ENCODE measurements around the gene RNASE9.
A peak's percentile ranks its signal among the peaks of the same experiment; 100 is the strongest.
"Not testable (repeated sequence)": the region's sequence is repeated elsewhere in the genome, so short reads cannot be mapped to it uniquely, and the experiment has no call there.

Gene RNASE9

DNA sequence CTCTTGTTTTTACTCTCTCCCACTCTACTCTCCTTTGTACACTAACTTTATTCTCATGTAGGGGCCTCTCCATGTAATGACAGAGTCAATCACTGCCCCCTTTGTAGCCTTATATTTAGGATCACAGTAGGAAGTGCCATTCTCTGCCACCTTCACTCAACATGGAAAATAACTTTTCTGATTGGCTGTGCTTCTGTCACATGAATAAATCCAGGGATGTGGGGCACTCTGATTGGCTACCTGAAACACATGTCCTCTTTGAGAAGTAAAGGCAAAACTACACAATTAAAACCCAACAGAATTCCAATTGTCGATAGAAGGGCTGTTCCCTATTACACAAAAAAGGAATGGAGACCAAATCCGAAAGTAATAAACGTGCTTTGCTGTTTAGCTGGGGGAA lies at the start of gene RNASE9:
RNASE9 (minus strand) TSS at position 87 of the 400 bp plus-strand sequence.
- DNase-seq (ENCODE audit: low read depth) = no peak

DNA sequence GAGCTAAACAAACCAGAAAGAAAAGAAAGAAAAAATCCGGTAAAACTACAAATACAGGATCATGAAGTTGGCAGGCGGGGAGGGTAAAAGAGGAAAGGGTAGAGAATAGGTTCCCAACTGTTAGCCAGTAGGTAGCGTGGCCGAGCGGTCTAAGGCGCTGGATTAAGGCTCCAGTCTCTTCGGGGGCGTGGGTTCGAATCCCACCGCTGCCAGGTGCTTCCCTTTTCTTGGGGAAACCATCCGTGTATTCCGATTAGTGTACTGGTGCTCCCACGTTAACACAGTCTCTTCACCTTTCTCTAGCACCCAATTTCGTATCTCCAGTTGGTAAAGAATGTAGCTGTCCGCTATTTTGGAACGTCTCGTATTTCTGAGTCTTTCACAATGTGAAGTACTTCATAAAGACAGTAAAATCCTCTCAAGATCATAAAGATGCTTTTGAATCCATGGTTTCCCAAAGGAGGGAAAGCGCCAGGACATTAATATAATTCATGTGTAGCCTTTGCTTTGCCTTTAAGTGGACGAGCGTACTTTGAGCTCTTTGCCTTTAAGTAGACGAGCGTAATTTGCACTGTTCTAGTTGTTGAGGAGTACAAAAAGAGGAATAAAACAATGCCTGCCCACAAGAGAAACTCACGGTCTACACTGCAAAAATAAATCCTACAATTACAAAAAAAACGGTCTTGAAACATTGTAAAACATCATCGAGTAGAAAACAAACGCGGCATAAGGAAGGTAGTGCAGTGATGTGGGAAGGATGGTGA lies 49.3 kb upstream of the RNASE9 start:
- DNase-seq (ENCODE audit: low read depth) = peak; percentile 52

DNA sequence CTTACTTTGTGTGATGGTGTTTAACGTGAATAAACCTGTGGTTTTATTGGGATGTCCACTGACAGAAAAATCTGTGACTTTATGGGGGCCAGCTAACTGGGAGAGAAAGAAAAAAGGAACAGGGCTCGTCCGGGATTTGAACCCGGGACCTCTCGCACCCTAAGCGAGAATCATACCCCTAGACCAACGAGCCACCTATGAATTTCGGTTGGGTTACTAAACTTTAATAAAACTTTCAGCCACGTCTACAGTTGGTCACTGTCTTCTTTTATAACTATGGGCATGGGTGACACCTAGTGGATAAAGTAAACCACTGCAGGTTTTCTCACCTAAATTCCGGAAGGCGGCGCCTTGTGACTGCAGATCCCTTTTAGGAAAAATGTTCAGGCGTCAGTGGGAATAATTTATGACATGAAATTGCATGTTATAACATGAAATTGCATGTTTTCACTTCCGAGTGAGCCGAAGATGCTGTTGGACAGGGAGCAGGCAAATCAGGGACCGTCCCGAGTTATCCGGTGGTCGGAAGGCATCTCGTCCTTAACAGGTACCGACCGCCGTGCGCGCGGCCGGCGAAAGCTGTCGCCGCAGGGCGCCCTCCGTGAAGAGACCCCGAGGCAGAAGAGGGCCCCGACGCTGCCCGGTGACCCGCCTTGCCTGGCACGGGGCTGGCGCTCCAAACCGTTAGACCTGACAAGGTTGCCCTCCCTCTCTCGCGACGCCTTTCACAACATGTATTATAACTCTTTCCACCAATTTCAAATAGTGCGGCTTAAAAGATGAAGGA lies 48.6 kb upstream of the RNASE9 start:
- DNase-seq (ENCODE audit: low read depth) = peak; percentile 43

DNA sequence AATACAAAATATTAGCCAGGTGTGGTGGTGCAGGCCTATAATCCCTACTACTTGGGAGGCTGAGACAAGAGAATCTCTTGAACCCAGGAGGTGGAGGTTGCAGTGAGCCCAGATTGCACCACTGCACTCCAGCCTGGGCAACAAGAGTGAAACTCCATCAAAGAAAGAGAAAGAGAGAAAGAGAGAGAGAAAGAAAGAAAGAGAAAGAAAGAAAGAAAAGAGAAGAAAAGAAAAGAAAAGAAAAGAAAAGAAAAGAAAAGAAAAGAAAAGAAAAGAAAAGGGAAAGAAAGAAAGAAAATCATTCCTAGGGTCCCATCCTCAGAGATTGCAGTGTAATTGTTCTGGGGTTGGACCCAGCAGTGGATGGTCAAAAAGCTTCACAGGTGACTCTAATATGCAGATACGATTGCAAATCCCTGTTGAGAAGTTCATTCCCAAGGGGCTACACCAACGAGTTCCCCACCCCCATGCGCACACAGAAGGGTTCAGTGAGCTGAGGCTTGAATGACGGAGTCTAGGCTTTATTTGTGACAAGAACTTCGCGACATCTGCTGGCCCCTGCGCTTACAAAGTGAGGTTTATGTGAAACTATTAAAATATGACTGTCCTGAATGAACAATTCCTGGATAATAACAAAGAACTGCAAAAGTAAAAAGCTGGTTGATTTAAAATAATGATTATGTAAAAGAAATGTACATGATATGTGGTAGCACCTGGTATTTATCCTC lies 47.7 kb upstream of the RNASE9 start:
- no peak for DNase-seq (ENCODE audit: low read depth)

DNA sequence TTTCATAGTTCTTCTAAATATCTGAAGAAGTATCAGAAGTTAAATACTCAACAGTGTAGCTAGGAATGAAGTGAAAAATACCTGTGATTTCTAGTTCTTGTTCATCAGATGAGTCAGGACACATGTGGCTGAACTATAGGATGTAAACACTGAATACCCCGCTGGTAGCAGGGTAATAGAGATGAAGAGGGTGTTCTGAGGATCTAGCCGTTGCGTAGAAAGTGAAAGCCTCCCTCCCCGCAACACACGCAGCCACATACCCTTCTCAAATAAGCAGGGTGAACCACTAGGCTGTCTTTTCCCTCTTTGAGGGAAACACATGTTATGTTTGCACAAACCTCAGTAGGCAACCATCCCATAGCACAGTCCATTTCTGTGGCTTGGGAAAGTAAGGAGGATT lies 46.8 kb upstream of the RNASE9 start:
- no peak for DNase-seq (ENCODE audit: low read depth)

DNA sequence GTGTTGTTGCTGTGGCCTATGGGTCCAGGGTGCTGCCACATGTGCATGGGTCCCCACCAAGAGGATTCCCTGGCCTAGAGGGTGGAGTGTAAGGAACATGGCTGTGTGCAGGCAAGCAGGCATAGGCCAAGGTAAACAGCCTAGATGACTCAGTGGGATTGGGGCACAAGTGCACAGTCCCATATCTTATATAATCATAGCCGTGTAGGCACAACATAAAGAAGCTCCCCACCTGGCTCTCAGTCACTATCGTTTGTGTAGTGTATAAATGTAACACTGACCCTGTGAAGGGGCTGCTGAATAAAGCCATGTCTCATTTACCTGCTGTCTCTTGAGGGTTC lies 46.0 kb upstream of the RNASE9 start:
- no peak for DNase-seq (ENCODE audit: low read depth)

DNA sequence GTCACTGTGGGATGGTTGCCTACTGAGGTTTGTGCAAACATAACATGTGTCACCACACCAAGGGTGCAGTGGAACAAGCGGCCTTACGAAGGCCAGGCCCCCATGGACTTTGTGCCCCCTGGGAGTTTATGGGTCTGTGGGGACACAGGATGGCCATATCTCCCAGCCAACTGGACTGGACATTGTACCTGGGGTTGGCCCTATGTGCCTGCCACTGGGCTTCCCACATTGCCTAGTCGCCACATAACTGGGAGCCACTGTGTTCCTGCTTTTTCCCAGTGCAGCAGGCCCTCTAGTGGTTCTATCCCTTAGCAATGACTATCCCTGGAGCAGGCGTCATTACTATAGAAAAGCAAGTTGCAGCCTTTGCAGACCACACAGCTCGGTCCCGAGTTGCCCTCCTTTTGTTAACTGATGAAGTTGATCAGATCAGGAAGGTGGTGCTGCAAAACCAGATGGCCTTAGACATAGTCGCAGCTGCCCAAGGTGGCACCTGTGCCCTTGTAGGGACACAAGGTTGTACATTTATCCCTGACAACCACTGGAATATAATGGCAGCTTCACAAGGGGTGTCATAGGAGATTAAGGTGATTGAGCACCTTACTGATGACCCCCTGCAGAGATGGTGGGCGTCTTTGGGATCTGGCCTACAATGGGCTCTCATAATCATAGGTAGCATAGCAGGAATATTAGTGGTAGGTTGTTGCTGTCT lies 45.5 kb upstream of the RNASE9 start:
- no peak for DNase-seq (ENCODE audit: low read depth)

DNA sequence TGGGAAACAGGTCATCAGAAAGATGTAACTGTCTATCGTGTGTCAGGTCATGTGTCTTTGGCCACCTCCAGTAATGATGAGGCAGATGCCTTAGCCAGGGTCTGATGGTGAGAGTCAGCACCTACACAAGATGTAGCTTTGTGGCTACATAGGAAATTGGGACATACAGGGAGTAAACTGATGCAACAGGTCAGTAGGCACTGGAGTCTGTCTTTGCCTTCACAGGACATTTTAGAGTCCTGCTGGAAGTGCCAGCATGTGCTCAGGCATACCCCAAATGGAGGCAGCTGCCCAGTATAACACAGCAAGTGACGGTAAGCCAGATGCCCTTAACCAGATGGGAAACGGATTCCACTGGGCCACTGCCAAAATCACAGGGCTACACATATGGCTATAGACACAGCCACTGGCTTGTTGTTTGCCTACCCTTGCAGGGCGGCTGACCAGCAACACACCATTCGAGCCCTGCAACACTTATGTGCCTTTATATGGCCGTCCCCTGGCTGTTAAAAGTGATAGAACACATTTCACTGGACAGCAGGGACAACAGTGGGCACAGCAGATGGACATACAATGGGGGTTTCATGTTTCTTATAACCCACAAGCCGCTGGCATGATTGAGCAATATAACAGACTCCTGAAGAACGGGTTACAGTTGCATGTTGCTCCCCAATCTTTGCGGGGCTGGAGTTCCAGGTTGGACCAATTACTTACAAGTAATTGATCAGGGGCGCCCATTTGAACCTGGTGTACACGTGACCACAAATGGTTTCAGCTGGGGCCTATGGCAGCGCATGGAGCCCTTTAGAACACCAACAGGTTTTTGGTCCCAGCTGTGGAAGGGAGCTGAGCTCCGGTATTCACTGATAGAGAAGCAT lies 43.2 kb upstream of the RNASE9 start:
- DNase-seq (ENCODE audit: low read depth) = no peak

DNA sequence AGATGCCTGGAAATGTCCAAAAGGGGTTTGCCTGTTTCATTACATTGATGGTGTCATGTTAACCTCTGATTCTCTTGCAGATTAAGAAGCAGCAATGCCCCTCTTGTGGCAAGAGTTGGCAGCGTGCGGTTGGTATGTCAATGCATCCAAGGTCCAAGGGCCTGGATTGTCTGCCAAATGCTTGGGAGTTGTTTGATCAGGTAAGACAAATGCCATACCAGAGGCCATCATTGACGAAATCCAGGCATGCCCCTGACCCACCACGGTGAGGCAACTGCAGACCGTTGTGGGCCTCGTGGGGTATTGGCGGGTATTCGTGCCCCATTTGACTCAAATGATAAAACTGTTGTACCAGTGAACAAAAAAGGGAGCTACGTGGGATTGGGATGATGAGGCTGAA lies 41.7 kb upstream of the RNASE9 start:
- no peak for DNase-seq (ENCODE audit: low read depth)

DNA sequence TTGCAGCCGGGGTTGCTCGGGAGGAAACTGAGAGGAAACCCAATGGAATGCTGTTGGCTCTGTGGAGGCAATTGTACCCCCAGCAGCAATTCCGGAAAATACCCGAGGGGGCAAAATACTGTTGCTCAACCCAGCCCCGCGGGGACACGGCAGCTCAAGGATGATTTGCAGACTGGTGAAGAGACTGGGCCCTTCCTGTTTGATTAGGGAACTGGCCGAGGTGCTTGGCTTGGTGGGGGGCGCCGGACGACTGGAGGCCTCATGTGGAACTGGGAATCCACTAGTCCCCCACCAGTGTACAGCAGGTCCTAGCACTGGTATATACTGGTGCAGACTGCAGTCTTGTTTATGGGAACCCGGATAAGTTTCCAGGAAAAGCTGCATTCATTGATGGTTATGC lies 40.7 kb upstream of the RNASE9 start:
- no peak for DNase-seq (ENCODE audit: low read depth)

DNA sequence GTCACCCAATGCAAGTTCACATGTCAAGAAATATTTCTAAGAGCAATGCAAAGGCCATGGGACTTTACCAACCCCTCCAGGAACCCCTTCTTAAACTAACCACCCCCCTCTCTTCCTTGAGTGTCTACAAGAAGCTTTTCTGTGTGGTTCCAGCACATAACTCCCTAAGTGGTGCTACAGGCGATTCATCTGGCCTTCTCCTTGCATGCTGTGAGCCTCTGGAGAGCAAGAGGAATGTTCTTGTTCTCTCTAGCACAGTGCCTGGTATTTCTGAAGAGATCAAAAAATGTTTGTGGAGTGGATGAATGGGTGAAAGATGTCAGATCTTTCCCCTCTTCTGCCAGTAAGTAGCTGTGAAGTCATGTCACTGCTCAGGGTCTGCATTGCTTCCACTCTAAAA lies 36.3 kb upstream of the RNASE9 start:
- DNase-seq (ENCODE audit: low read depth) = no peak

DNA sequence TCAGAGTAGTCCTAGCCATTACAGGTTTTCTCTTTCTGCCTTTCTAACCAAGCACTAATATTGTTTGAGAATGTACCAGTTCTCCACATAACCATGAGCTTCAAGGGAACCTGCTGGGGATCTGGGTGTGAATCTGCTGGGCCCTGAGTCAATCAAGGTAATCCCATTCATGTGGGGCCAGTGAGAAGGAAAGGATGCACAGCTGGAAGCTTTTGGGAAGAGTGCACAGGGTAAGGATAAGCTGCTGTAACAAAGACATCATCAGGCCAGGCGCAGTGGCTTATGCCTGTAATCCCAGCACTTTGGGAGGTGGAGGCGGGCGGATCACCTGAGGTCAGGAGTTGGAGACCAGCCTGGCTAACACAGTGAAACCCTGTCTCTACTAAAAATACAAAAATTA lies 34.9 kb upstream of the RNASE9 start:
- DNase-seq (ENCODE audit: low read depth) = not testable (repeated sequence)

DNA sequence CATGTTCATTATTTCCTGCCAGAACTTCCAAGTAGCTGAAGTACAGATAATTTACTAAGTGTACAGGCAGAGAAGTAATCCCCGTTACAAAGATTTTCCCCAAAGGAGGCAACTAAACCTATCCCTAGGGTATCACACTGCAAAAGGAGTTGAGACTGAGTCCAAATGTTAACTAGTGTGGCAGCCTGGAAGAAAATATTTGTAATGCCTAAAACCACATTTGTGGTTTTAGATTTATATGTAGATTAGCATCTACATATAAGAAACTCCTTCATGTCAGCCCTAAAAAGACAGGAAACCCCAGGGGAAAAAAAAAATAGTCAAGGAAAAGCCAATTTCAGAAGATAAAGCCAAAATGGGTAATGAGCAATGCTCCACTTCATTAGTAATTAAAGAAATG lies 31.7 kb upstream of the RNASE9 start:
- DNase-seq (ENCODE audit: low read depth) = no peak

DNA sequence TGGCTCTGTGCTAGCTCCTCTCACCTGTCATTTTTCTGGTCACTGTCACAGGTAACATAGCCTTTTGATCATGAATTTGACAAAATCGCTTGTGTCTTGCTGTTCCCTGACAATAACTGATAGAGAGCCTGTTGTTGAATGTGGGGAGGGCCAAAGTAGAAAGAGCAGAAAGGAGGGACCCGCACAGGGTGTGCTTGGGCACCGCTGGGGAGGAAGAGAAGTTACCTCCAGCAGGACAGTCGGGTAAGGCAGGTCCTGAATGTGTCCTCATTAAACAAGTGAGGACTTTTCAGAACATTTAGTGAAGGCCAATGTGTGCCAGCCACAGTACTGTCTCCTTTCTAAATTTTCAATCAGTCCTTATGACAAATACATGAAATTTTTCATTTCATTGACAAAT lies 30.4 kb upstream of the RNASE9 start, which contains the start of gene RNASE12:
RNASE12 (minus strand) TSS at position 142 of the 400 bp plus-strand sequence. CDS start 653 bp downstream, outside the sequence.
- no peak for DNase-seq (ENCODE audit: low read depth)

DNA sequence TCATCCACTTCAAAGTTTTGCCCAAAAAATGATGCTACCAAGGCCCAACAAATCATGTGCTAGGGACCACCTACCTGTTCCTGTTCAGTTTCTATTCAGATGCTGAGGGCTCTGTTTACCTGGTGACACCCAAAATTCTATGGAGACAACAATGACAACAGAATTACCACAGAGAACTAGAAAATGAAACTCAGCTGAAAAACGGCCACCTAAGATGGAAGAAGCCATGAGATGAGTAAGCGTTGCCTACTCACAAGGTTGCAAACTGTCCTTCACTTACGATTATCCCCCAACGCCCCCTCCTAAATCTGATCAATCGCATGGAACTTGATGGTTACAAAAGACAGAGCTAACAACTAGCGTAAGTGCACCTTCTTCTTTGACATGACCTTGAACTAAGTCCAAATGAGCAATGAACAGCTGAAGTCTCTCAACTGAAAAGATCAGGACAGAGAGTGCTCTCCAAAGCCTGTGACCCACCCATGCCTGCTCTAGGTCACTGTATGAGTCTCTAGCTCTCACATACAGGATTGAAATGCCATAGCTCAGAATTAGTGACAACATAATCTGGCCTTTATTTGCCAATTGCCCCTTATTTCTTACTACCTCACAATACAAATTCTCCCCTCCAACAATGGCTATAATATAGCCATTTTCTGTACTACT lies 26.8 kb upstream of the RNASE9 start, which contains the start of gene RNASE11:
RNASE11 (minus strand) TSS at position 513 of the 666 bp plus-strand sequence.
- no peak for DNase-seq (ENCODE audit: low read depth)

DNA sequence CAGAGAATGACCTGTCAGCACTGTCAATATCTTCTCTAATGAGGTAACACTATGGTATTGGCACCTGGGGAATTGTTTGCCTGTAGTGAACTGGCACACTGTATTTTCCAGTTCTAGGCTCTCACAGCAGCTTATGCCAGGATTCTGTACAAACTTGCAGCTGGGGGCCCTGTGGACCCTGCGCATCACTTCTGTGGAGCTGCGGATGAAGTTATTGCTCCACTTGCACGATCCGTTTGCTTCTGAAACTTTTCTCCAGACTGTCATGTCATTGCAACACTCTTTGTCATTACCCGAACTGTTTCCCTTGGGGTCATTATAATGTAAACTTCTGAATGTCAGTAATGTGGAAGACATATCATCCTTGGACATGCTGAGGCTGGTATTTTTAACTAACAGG lies 23.1 kb upstream of the RNASE9 start:
- DNase-seq (ENCODE audit: low read depth) = no peak

DNA sequence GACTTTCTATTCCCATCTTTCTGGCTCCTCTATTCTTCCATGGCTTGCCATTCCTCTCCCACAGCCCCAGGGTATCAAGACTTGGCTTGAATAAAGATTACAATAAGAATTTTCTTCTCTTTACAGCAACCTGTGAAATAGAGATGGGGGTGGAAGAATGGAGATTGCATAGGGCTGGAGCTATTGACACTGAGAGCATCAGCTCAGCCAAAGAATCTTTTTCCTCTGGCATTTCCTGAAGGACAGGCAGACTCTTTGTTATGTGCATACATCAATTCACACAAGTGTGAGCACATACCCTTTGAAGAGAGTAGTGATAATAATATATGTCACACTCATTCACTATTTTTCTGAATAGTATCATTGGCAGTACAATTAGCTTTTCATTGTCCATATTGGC lies 22.3 kb upstream of the RNASE9 start:
- no peak for DNase-seq (ENCODE audit: low read depth)

DNA sequence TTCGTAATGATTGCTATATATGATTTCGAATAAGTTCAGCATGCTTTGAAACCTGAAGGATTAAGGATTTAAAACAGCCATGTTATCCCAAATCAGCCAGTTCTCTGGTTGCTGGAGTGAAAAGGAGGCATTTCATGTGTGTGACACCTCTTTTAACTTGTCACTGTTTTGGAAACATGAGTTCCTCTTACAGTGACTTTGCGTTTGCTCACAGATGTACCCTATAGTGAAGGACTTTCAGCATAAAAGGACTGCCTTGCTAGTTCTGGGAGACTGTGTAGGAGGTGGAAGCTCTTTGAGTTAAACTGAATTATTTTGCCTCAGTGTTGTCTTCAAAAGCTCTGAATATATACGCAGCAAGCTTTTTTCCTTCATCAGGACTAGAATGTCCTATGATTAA lies 19.4 kb upstream of the RNASE9 start:
- DNase-seq (ENCODE audit: low read depth) = no peak

DNA sequence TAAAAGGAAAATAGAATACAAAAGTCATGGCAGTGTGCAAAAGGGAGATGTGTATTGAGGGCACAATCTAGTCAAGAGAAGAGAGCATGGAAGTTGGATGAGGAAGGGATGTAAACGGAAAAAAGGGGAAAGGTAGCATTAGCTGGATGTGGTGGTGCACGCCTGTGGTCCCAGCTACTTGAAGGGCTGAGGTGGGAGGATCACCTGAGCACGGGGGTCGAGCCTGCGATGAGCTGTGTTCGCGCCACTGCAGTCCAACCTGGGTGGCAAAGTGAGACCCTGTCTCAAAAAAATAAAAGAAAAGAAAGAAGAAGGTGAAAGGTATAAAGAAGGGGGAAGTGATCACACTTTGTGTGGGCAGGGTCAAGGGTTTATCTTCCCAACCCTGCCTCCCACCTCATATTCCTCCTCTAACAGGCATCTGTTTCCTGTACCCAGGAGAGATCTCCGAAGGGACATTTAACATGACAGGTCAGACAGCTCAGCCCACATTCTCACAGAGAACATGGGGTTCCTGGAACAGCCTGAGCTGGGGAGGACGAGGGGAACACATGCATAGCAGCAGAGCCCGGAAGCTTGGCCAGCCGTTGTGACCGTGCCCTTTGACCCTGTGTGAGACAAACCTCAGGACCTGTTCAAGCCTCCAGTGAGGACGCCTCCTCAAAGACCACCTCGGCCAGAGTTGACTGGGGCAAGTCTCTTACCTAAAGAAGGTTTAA lies 18.1 kb upstream of the RNASE9 start:
- no peak for DNase-seq (ENCODE audit: low read depth)

DNA sequence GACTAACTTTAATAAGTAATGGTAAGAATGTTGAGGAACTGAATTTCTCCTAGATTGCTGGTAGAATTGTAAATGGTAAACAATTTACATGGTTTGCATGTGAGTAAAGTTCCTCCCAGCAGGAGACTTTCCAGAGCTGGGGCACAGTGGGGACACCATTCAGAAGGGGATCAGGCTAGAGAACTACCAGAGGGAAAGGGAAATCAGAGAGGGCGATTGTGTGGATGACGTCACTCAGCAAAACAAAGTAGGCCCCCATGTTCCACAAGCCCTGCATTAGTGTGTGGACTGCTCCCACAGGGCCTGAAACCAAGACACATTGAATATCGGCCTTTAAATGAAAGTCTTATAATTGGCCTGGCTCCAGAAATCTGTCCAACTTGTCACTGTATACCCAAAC lies 17.5 kb upstream of the RNASE9 start:
- no peak for DNase-seq (ENCODE audit: low read depth)

Data from stimulated activated CD8-positive, alpha-beta memory T cell treated with anti-CD3 and anti-CD28 coated beads, Interleukin-12 subunit alpha, Interleukin-12 subunit beta, amount 100 ng/mL, for 1 hour (primary cell).